Stimulated activated CD4-positive, alpha-beta T cell treated with anti-CD3 and anti-CD28 coated beads, Interleukin-2, amount 100 ng/mL, for 4 hours (primary cell): ENCODE data around the gene INPP5A.
"Not testable (repeated sequence)": the region's sequence is repeated elsewhere in the genome, so short reads cannot be mapped to it uniquely, and the experiment has no call there.

ENCODE experiments used
- DNase-seq: peaks from one replicate; pipeline ENCODE4 v3.0.0-alpha.2; 2020; ENCODE audit warnings: low read depth

INPP5A gene, protein sequence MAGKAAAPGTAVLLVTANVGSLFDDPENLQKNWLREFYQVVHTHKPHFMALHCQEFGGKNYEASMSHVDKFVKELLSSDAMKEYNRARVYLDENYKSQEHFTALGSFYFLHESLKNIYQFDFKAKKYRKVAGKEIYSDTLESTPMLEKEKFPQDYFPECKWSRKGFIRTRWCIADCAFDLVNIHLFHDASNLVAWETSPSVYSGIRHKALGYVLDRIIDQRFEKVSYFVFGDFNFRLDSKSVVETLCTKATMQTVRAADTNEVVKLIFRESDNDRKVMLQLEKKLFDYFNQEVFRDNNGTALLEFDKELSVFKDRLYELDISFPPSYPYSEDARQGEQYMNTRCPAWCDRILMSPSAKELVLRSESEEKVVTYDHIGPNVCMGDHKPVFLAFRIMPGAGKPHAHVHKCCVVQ

DNA sequence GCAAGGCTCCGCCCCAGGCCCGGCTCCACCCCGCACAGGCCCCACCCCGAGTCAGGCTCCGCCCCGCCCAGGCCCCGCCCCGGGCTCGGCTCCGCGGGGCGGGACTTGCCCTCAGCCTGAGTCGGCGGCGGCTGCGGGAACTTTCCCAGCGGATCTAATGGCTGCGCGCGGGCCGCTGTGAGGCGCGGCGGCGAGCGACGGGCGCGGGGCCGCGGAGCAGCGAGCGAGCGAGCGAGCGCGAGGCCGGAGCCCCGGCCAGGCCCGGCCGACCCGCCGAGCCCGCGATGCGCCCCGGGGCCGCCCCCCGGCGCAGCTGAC lies at the start of gene INPP5A:
Gene INPP5A, plus strand, starts transcription at position 104 of the 318 bp plus-strand sequence. CDS start 310 bp downstream, outside the sequence.
- no peak for DNase-seq

DNA sequence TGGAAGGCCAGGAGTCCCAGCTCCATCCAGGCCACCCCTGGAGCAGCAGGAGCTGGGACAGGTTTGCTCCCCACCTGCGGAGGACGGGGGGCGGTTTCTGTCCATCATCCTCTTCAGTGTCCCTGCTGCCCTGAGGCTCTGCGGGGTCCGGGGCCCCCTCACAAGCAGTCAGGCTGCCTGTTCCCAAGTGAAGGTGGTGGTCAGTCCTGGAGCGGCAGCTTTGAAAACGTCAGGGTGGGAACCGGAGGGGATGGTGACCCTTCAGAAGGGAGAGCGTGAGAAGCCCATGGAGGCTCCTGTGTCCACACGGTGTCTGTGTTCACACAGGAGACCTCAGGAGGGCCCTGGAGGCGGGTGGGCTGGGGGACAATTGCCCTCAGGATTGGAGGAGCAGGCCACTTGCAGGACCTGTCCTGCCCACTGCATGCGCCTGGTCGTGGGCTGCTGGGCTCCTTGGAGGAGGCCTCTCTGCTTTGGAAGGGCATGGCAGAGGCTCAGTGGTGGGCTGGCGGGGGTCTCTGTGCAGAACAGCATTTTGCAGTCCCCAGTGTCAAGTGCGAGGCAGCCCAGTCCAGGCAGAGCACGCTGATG lies 49.3 kb upstream of the INPP5A start:
- DNase-seq: no peak

DNA sequence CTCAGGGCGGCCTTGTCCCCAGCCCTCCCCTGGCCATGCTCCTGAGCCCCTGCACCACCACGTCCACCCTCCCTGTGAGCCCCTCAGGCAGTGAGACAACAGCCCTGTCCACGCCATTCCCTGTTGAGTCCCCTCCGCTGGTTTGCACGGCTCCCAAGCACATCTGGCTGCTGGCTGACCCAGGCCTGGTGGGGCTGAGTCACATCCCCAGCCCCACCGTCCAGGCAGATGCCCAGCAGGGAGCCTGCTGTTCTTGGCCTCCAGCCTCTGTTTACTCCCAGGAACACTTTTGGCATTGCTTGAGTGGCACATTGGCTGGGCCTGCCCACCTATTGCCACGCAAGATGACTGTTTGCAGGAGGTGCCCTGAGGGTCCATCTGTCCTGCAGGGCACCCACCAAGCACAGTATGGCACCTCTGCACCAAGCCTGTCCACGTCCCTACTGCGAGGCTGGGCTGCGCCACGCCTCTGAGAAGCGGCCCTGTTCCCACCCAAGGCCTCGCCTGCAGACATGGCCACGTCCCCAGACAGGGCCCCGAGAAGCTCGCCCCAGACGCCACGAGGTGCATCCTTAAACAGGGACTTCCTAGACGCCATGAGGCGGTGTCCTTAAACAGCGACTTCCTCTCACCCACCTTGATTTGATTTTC lies 48.4 kb upstream of the INPP5A start:
- DNase-seq: no peak

DNA sequence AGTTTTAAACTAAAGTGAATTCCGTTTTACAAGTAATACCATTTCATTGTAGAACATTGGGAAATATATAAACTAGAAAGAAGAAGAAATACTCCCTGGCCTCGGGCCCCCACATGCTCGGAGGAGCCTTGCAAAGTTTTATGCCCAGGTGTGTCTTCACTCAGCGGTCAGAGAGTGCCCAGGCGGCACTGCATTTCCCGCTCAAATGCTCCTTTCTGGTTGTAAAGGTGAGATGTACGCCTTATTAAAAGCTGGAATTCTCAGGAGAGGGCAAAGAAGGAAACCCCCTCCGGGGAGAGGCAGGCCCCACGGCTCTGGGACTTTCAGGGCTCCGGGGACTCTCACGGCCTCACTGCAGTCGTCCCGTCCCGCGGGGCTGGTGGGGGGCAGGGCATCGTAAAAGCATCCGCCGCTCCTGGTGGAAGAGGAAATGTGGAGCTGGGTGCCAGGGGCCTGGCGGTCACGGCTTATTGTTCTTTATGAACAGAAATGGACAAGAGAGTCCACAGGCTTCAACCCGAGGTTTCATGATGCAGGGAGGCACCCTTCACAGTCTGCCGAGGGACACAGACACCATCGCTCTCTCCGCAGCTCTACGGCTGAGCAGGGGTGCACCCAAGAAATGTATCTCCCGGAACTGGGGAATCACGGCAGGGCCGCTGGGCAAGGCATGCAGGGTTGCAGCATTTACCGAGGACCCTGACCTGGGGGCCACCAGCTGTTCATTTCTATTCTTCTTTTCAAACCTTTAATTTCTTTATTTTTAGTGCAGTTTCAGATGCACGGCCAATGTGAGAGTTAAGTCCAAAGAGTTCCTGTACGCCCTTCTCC lies 47.7 kb upstream of the INPP5A start:
- no peak for DNase-seq

DNA sequence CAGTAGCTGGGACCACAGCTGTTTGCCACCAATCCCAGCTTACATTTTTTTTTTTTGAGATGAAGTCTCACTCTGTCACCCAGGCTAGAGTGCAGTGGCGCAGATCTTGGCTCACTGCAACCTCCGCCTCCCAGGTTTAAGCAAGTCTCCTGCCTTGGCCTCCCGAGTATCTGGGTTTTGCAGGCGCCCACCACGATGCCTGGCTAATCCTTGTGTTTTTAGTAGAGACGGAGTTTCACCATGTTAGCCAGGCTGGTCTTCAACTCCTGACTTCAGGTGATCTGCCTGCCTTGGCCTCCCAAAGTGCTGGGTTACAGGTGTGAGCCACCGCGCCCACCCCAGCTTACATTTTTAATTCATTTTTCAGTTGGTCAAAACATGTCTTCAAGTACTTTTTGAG lies 46.1 kb upstream of the INPP5A start:
- DNase-seq: not testable (repeated sequence)

DNA sequence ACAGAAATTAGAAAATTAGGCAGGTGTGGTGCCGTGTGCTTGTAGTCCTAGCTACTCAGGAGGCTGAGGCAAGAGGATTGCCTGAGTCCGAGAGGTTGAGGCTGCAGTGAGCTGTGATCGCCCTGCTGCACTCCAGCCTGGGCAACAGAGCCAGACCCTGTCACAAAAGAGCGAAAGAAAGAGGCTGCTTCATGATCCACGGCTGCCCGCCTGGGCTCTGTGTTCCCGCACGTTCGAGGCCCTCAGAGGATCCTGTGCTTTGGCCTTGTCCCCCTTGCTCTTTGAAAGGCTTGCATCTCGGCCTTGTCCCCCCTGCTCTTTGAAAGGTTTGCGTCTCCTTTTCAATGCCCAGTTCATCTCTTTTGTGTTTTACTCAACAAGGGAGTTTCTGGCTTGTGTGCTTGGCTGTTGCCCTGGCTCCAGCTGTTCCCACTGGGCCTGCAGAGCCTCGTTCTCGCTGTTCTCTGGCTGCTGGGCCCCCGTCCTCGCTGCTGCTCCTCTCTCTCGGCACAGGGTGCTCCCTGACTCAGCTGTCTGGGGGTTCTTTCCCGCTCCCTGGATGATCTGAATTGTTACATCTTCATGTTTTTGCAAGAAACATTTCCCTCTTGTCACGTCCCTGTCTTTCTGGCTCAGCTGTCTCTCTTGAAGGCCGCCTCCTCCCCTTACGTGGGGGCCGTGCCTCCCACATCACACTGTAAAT lies 45.1 kb upstream of the INPP5A start:
- no peak for DNase-seq

DNA sequence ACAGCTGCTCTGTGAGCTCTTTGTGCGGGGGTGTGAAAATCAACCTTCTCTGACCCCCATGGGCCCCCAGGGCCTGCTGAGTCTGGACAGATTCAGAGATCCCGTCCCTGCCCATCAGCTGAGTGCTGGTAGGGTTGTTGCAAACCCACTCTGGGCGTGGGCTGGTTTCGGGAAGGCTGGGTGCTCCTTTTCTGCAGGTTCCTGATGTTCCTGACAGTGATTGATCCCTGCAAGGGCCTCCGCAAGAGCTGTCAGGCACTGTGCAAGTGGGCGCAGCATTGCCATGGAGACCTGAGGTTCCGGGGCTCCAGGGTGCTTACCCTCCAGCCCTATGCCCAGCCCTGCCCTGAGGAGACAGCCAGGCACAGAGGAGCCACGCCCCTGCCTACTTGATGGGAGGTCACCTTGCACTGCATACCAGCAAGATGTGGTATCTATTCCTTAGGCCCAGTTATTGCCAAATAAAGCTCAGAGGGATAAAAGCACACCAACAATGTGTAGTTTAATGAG lies 44.3 kb upstream of the INPP5A start:
- no peak for DNase-seq

DNA sequence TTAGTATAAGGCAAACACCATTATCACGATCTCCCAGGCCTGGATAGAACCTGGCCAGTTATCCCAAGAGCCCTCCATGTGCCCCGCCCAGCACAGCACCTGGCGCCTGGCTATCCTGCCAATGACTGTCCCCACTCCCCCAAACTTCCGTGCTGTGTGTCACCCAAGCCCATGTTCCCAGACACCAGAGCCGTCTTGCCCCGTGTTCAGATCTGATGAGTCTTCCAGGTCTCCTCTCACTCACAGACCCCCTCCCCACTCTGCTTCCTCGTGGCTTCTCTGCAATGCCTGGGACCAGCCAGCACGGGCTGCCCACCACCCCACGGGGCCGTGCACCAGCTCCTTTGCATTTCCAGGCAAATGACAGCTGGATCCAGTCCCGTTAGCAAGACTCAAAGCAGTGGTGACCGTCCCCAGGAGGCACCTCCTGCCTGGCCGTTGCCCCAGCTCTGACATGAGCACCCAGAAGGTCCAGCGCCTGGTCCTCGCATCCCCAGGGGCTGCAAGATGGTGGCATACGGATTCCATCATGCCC lies 43.8 kb upstream of the INPP5A start:
- no peak for DNase-seq

DNA sequence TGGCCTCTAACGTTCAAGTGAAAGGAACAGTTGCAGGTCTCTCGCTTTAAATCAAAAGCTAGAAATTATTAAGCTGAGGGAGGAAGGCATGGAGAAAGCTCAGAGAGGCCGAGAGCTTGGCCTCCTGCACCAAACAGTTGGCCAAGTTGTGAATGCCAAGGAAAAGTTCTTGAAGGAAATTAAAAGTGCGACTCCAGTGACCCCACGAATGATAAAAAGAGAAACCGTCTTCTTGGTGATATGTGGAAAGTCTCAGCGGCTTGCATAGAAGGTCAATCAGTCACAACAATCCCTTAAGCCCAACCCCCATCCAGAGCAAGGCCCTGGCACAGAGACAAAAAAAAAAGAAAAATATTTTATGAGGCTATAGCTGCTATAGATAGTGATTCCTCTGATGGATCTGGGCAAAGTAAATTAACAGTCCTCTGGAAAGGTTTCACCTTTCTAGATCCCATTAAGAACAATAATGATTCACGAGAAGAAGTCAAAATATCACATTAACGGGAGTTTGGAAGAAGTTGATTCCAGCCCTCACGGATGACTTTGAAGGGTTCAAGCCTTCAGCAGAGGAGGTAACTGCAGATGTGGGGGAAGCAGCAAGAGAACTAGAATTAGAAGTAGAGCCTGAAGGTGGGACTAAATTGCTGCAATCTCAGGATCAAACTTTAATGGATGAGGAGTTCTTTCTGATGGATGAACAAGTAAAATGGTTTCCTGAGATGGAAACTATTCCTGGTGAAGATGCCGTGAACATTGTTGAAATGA lies 42.5 kb upstream of the INPP5A start:
- no peak for DNase-seq

DNA sequence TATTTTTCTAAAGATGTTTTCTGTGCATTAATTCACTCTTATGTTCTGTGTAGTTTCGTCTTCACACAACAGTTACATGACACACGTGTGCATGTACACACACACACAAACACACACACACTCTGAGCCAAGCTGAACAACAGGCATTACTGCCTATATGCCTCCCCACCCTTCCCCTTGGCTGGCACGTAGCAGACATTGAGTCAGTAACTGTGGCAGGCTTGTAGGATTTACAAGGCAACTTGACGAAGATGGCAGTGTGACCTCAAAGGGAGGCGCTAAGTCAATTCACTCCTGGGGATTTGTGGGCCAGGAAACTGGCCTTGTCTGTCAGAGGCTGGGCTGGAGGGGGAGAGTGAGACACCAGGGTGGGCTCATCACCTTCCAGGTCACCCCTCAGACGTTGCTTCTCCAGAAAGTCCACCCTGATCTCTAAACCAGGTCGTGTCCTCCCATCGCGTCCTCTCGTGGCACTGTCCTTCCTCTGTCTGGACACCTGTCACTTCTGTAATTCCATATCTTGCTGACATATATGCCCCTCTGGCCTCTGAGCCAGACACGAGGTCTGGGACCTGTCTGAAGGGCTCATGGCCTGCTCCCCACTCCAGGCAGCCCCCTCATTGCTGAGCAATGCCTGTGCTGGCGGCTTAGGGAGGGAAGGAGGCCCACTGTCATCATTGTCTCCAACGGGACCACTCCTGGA lies 41.1 kb upstream of the INPP5A start:
- no peak for DNase-seq

DNA sequence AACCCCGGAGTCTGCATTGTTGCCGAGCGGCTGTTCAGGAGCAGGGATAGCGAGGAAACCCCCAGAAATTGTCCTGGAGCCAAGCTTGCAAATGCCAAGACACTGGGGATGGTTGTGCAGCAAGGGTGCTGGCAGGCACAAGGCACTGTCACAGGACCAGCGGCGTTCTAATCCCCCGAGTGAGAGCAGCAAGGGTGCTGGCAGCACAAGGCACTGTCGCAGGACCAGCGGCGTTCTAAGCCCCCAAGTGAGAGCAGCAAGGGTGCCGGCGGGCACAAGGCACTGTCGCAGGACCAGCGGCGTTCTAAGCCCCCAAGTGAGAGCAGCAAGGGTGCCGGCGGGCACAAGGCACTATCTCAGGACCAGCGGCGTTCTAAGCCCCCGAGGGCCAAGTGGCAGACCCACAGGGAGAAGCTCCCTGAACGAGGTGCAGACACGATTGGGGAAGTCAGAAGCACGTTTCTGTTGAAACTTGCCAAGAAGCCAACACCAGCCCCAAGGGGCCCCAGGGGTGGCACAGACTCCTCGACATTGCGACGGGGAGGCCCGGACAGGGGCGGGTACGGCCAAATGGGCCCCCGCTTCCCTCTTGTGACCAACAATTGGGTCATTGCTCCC lies 40.4 kb upstream of the INPP5A start:
- DNase-seq: no peak

DNA sequence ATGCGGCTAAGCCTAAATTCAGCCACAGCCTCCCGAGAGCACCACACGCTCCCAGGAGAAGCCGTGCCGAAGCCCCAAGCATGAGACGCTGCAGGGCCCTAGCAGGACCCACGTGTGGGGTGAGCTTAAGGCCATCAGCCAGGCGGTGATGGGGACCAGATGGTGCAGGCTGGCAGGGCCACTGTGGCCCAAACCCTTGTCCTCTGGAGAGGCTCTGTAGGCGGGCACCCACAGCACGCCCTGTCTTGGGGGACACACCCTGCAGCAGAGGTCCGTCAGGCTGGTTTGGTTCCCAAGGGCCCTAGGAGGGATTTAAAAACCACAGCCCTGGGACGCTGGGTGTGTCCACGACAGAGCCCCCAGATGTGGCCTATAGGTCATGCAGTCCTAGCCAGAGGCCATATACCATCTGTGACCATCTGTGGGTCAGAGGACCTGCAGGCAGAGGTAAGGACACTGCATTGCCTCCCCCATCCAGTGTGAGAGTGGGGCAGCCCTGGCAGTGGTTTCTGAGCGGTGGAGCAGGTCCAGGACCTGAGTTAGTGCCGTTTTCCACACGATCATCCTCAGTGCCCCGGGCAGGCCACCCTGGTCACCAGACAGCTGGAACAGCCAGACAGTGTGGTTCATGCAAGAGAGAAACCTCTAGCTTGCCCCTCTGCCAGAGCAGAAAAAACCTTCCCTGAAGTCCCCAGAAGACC lies 39.6 kb upstream of the INPP5A start:
- no peak for DNase-seq

DNA sequence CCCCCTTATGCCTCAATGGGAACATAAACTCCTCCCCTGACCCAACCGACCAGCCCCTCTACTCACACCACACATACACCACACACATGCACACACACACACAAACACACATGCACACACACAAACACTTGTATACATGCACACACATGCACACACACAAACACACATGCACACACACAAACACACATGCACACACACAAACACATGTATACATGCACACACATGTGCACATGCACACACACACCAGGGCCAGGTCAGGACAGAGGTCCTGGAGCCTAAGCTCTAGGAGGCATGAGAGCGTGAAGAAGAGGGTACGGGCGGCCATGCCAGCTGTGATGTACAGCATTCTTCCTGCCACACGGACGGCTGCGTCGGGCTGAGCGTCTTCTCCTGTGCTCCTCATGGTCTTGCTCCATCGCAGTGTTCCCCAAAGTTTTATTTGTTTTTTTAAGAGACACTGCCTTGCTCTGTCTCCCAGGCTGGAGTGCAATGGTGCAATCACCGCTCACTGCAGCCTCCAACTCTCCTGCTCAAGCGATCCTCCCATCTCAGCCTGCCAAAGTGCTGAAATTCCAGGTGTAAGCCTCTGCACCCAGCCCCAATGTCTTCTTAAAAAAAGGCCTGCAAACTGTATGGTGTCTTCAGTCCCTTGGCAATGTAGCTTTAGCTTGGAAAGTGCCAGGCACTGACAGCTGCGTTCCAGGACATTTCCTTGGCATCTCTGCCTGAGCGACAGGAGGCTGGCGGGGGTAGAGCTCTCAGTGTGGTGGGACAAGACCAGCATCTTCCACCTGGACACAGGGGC lies 38.8 kb upstream of the INPP5A start:
- no peak for DNase-seq

DNA sequence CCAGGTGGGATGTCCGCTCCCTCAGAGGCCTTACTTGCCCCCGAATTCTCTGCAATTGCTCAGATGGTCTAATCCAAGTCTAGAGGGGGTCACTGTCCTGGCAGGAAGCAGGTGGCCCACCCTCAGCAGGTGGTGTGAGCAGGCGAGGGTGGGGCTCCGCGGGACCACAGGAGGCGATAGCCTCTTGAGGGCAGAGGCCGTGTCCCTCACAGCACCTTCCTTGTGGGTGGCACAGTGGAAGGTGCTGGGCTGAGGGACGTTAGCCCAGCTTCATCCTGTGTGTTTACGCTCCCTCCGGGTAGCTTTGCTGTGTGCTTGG lies 38.3 kb upstream of the INPP5A start:
- DNase-seq: no peak

DNA sequence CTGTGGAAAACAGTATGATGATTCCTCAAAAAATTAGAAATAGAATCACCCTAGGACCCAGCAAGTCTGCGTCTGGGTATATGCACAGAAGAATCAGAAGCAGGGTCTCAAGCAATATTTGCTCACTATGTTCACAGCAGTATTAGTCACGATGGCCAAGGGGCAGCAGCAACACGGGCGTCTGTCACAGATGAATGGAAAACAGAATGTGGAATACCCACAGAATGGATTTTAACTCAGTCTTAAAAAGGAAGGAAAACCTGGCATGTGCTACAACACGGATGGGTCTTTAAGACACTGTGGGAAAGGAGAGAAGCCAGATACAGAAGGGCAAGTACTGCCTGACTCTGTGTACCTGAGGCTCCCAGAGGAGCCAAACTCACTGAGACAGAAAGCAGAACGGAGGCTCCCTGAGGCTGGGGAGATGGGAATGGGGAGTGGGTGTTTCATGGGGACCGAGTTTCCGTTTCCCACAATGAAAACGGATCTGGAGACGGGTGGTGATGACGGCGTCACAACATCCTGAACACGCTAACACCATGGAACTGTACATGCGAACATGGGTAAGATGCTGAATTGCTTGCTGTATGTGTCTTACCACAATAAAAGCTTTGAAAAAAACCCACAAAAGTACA lies 36.7 kb upstream of the INPP5A start:
- DNase-seq: no peak

DNA sequence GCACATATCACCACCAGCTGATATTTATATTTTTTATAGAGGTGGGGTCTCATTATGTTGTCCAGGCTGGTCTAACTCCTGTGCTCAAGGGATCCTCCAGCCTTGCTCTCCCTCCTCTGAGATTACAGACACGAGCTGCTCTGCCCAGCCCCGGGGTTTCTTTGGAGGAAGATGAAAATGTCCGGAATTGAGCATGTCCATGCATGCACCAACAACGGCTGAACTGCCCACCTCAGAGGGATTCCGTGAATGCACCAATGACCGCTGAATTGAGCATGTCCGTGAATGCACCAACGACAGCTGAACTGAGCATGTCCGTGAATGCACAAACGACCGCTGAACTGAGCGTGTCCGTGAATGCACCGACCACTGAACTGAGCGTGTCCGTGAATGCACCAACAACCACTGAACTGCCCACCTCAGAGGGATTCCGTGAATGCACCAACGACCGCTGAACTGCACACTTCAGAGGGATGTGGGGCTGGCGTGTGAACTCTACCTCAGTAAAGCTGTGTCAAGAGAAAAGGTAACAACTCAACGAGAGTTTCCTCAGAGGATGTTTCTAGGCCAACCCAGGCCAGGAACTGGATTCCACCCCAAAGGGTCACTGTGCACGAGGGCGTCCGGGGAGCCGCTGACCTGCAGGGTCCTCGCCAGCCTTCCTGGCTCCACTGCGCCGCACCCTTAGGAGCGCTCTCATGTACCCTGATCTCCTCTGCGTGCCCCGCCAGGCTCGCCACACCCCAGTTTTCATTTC lies 34.9 kb upstream of the INPP5A start:
- no peak for DNase-seq
